ENCODE measurements around the gene EVX2. TPM values are rescaled to one million over a fixed set of nuclear protein-coding genes. Genes with fewer than 3 reads are reported as not detected.

EVX2 gene
- total RNA-seq, 1 experiment from 2014 or later, result not detected

GRCh38 chr2:176109946-176110345 is 26.2 kb upstream of the EVX2 start:
- no TSS peak for BruUV-seq (replicated peaks)
- no peak overlapping the region for H3K27ac ChIP-seq
- intact Hi-C loops (cut with micrococcal nuclease; ENCODE audit: unreplicated experiment), result loop anchor here (5.0 kb wide), 1 partner anchor 1037 kb away; no protein-coding TSS in a partner anchor
- no peaks in the 10 kb centered on the region for H4K20me1 ChIP-seq (ENCODE audit: insufficient read depth)
- no peaks in the 10 kb centered on the region for H3K79me2 ChIP-seq (ENCODE audit: low read depth)
- TF ChIP-seq CTCF (conservative IDR thresholded peaks at IDR 0.05) (no peak), EZH2 (IDR thresholded peaks at IDR 0.05; ENCODE audit: low read depth) (no peak)
- peaks cover 42% of the 10 kb centered on the region for H3K27me3 ChIP-seq (ENCODE audit: insufficient read depth, low read depth)
- no peak overlapping the region for H3K4me2 ChIP-seq
- H2AFZ ChIP-seq, result no peak overlapping the region
- no peak overlapping the region for H3K4me3 ChIP-seq
- H3F3A ChIP-seq (ENCODE audit: insufficient read depth, low read depth), result no peaks in the 10 kb centered on the region
- DNase-seq, result no peak
- H3K4me1 ChIP-seq (replicated peaks; ENCODE audit: insufficient read depth), result no peaks in the 10 kb centered on the region
- ChIA-PET POLR2A (ENCODE audit: unreplicated experiment) (interaction anchor here (0.6 kb wide), 1 partner anchor 420 kb away, joined by 3 read pairs; no protein-coding TSS in a partner anchor), CTCF (interaction anchor here (0.6 to 1.5 kb wide), 3 partner anchors 13 to 544 kb away, joined by 3 to 6 read pairs (median 4); no protein-coding TSS in a partner anchor)
- H3K36me3 ChIP-seq (ENCODE audit: low read depth), result no peaks in the 10 kb centered on the region
- no peaks in the 10 kb centered on the region for H3K9me2 ChIP-seq (ENCODE audit: insufficient read depth)
- no peaks in the 10 kb centered on the region for H3K9me3 ChIP-seq (ENCODE audit: insufficient read depth, low read depth)

- Histone ChIP-seq H3K27ac (no peak overlapping the region), H4K20me1 (ENCODE audit: insufficient read depth) (no peaks in the 10 kb centered on the region), H3K4me3 (no peak overlapping the region), H3K4me1 (replicated peaks; ENCODE audit: insufficient read depth) (no peaks in the 10 kb centered on the region), H3K27me3 (ENCODE audit: insufficient read depth, low read depth) (peaks cover 37% of the 10 kb centered on the region), H3K9me3 (ENCODE audit: insufficient read depth, low read depth) (no peaks in the 10 kb centered on the region), H3F3A (ENCODE audit: insufficient read depth, low read depth) (no peaks in the 10 kb centered on the region), H2AFZ (no peak overlapping the region), H3K9me2 (ENCODE audit: insufficient read depth) (no peaks in the 10 kb centered on the region), H3K79me2 (ENCODE audit: low read depth) (no peaks in the 10 kb centered on the region), H3K36me3 (ENCODE audit: low read depth) (no peaks in the 10 kb centered on the region), H3K4me2 (no peak overlapping the region)
- POLR2A ChIA-PET (ENCODE audit: unreplicated experiment), result no interaction called here
- CTCF ChIA-PET, result no interaction called here
- BruUV-seq (replicated peaks), result no TSS peak
- DNase-seq, result no peak
- intact Hi-C loops (cut with micrococcal nuclease; ENCODE audit: unreplicated experiment), result no loop called here
- no peak for TF ChIP-seq CTCF (conservative IDR thresholded peaks at IDR 0.05)
- TF ChIP-seq EZH2 (IDR thresholded peaks at IDR 0.05; ENCODE audit: low read depth), result no peak
Measured at GRCh38 chr2:176109192-176109901, 25.6 kb upstream of the EVX2 start.

- DNase-seq, result no peak
- H3K27ac ChIP-seq, result no peak overlapping the region
- no peak overlapping the region for H2AFZ ChIP-seq
- no peak overlapping the region for H3K4me3 ChIP-seq
- no peak overlapping the region for H3K4me2 ChIP-seq
- POLR2A ChIA-PET (ENCODE audit: unreplicated experiment), result no interaction called here
- no peaks in the 10 kb centered on the region for H4K20me1 ChIP-seq (ENCODE audit: insufficient read depth)
- no peaks in the 10 kb centered on the region for H3F3A ChIP-seq (ENCODE audit: insufficient read depth, low read depth)
- TF ChIP-seq CTCF (conservative IDR thresholded peaks at IDR 0.05) (no peak), EZH2 (IDR thresholded peaks at IDR 0.05; ENCODE audit: low read depth) (no peak)
- intact Hi-C loops (cut with micrococcal nuclease; ENCODE audit: unreplicated experiment), result no loop called here
- H3K9me2 ChIP-seq (ENCODE audit: insufficient read depth), result no peaks in the 10 kb centered on the region
- no peaks in the 10 kb centered on the region for H3K36me3 ChIP-seq (ENCODE audit: low read depth)
- CTCF ChIA-PET, result no interaction called here
- no peaks in the 10 kb centered on the region for H3K4me1 ChIP-seq (replicated peaks; ENCODE audit: insufficient read depth)
- H3K9me3 ChIP-seq (ENCODE audit: insufficient read depth, low read depth), result no peaks in the 10 kb centered on the region
- no TSS peak for BruUV-seq (replicated peaks)
- peaks cover 31% of the 10 kb centered on the region; the same call in 1 of the 2 replicates for H3K27me3 ChIP-seq (ENCODE audit: insufficient read depth, low read depth)
- no peaks in the 10 kb centered on the region for H3K79me2 ChIP-seq (ENCODE audit: low read depth)
Measured at GRCh38 chr2:176107731-176108181, 24.0 kb upstream of the EVX2 start.
